ENCODE data around the gene PTPRH.

Gene PTPRH, protein sequence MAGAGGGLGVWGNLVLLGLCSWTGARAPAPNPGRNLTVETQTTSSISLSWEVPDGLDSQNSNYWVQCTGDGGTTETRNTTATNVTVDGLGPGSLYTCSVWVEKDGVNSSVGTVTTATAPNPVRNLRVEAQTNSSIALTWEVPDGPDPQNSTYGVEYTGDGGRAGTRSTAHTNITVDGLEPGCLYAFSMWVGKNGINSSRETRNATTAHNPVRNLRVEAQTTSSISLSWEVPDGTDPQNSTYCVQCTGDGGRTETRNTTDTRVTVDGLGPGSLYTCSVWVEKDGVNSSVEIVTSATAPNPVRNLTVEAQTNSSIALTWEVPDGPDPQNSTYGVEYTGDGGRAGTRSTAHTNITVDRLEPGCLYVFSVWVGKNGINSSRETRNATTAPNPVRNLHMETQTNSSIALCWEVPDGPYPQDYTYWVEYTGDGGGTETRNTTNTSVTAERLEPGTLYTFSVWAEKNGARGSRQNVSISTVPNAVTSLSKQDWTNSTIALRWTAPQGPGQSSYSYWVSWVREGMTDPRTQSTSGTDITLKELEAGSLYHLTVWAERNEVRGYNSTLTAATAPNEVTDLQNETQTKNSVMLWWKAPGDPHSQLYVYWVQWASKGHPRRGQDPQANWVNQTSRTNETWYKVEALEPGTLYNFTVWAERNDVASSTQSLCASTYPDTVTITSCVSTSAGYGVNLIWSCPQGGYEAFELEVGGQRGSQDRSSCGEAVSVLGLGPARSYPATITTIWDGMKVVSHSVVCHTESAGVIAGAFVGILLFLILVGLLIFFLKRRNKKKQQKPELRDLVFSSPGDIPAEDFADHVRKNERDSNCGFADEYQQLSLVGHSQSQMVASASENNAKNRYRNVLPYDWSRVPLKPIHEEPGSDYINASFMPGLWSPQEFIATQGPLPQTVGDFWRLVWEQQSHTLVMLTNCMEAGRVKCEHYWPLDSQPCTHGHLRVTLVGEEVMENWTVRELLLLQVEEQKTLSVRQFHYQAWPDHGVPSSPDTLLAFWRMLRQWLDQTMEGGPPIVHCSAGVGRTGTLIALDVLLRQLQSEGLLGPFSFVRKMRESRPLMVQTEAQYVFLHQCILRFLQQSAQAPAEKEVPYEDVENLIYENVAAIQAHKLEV

DNA sequence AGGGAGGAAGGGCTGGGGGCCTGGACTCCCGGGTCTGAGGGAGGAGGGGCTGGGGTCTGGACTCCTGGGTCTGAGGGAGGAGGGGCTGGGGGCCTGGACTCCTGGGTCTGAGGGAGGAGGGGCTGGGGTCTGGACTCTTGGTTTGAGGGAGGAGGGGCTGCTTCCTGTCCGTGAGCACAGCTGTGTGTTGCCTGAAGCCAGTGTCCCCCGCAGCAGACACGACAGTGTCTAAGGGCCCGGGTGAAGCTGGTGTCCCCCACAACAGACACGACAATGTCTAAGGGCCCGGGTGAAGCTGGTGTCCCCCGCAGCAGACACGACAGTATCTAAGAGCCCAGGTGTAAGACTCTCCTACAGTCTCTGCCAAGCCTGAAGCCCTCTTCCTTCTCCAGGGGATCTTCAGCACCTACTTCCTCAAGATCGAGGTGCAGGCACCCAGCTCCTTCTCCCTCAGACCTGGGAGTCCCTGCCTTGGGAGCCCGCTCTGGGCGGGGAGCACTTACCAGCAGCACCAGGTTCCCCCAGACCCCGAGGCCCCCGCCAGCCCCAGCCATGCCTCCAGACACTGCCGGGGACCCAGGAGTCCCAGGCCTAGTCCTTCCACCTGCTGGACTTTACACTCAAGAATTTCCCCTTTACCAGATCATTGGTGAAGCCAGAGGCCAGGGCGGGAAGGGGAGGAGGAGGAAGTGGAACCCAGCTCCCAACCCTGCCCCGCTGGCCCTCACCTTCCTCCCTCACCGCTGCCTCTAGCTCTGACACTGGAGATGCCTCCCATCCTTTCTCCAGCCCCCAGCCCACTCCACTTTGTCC is at the start of gene PTPRH:
Gene PTPRH, minus strand, starts transcription at position 622 of the 813 bp plus-strand sequence. Its CDS starts 68 bp downstream, at position 554.
- in situ Hi-C loops (cut with MboI; ENCODE audit: low pct_unique_long_range_greater_than_20kb, low sequenced_read_pairs), result no loop called here
- no peak for DNase-seq

DNA sequence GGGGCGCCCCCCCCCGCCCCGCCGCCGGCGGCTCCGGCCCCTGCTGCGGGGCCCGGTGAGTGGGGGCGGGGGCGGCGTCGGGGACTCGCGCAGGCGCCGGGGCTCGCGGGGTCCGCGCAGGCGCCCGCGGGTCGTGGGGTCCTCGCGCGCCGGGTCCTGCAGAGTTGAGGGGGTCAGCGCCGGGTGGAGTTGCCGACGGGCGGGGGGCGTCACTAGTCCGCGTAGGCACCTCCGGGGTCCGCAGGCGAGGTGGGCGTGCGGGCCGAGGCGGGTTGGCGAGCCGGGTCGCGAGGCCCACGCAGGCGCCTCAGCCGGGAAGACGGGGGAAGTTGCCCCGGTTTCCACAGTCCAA is 49.2 kb upstream of the PTPRH start:
- in situ Hi-C loops (cut with MboI; ENCODE audit: low pct_unique_long_range_greater_than_20kb, low sequenced_read_pairs), result no loop called here
- DNase-seq, result no peak

DNA sequence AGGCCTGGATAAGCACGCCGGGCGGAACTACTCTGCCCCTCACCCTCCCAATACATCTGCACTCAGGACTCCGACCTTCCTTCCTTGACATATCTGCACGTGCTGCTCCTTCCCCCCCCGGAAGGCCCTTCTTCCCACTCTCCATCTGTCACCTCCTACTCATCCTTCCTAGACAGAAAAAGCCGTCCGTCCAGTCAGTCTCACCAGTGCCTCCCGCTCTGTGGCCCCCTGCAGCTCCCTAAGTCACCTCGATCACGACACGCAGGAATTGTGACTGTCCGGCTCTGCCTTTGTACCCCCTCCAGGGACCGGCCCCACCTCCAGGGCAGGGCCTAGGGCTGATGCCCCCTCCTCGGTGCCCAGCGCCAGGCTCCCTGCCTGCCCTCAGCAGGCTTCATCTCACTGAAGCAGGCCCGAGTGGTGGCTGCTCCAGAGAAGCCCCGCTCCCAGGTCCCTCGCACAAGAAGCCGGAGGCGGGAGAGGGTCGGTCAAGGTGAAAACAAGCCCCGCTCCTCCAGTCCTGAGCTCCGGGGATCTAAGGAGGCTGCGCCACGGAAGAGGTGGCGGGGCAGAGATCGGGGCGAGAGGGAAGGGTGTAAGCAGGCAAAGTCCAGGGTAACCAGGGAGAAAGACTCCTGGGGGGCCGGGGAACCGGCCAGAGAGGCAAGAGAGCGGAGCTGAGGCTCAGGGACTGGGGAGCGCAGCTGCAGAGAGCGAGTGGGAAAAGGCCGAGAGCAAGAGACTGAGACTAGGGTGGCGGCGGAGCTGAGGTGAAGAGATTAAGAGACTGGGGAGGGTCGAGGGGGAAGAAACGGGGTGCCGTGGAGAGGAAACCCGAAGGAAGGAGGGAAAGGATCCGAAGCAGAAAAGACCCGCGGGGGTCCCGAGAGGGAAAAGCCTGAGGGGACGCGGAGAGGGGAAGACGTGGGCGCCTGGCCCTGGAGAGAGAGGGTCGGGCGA is 48.4 kb upstream of the PTPRH start:
- in situ Hi-C loops (cut with MboI; ENCODE audit: low pct_unique_long_range_greater_than_20kb, low sequenced_read_pairs), result no loop called here
- peak; percentile 64 for DNase-seq

DNA sequence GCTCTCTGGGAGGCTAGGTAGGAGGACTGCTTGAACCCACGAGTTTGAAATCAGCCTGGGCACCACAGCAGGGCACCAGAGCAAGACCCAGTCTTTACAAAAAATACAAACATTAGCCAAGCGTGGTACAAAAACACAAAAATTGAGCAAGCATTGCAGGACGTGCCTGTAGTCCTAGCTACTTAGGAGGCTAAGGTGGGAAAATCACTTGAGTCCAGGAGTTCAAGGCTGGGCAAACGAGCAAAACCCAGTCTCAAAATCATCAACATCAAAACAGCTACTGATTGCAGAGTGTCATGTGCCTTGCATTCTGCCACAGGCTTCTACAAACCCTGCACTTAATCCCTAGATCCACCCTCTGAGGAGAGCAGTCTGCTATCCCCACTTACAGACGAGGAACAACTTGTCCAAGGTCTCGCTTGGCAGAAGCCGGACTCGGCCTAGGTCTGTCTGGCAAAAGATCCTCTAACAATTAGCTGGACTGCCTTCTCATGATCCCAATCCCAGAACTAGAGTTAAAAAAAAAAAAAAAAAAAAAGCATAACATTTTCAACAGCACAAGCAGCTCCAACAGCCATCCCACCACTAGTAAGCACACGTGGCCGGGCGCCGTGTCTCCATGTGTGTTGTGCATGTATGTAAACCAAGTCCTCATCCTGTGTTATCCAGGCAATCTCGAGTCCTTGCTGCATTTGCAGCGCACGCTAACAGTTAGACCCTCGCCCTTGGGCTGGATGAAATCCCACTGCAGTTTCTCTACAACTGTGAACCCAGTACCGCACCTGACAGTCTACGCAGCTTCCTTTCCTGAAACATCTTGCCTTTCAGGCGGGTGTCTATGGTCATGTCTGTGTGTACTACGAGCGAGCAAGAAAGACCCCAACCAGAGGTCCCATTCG is 47.5 kb upstream of the PTPRH start:
- in situ Hi-C loops (cut with MboI; ENCODE audit: low pct_unique_long_range_greater_than_20kb, low sequenced_read_pairs), result no loop called here
- no peak for DNase-seq

DNA sequence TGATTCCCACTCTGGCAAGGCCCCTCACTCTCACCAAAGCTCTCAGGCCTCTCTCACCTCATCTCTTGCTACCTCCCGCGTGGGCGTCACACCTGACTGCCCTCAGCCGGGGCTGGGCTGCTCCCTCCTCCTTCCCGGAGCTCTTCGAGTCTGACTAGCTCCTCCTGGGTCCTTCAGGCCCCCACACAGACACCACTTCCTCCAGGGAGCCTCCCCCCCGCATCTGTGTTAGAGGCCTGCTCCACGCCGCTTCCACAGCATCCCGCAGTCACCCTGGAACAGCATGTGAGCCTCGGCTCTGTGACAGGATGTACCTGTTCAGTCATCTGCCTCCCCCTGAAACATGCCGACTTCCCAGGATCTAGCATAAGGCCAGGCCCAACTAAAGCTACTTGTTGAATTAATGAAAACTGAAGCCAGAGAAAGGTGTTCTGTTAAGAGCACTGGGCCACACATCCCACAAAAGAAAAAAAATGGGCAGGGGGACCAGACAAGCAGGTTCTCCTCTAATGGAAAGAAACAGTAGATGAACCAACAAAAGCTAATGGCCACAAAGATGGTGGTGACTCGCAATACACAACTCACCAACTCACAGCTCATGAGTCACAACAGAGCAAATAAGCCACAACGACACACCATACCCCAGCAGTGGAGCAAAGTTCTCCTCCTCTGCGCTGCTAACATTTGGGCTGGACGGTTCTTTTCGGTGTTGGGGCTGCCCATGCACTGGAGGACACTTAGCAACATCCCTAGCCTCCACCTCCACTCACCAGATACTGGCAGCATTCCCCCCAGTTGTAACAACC is 46.5 kb upstream of the PTPRH start:
- DNase-seq, result peak; percentile 77
- in situ Hi-C loops (cut with MboI; ENCODE audit: low pct_unique_long_range_greater_than_20kb, low sequenced_read_pairs), result no loop called here

DNA sequence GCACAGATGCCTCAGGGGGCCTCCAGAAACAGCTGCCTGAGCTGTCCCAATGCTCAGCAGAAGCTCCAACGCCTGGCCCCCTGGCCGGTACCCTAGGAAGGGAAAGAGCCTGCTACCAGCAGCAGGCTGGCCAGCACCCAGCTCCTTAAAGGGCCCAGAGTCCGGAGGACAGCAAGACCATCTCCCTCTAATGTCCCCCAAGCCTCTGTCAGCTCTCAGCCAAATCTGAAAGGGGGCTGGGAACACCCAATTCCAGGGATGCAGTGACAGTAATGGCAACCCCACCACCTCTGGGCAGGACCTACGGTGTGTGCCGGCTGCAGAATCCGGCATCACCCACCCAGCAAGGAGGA is 45.3 kb upstream of the PTPRH start:
- no peak for DNase-seq
- in situ Hi-C loops (cut with MboI; ENCODE audit: low pct_unique_long_range_greater_than_20kb, low sequenced_read_pairs), result no loop called here

DNA sequence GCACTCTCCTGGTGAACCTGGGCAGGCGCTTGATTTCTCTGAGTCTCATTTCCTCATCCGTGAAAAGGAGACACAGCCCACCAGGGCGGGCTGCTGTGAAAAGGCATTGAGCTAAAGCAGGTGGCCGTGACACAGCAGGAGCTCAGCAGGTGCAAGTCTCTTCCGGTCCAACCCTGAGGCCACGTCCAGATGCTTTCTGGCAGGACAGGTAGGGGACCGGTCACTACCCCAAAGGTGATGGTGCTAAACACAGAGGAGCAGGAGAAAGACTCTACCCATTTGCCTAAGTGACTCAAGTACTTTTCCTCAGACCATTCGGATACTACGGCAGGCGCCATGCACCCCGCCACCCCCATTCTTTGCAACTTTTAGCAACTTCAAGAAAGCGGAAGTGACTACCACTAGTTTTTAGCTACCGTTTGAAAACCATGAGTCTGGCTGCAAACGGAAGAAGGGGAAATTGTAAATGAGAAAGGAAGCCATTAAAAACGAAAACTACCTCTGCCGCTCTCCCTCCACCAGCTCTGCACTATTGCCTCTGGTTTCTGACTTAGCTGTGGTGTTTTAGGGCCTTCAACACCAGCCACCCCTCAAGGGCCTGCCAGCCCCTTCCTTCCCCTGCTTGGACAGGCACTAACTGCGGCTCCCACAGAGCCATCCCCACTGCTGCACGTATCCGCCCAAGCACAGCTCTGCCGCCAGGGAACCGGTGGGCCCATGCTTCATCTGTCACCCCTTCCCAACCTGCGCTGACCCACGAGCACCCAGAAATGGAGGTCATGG is 44.7 kb upstream of the PTPRH start:
- DNase-seq, result peak; percentile 98
- in situ Hi-C loops (cut with MboI; ENCODE audit: low pct_unique_long_range_greater_than_20kb, low sequenced_read_pairs), result no loop called here

DNA sequence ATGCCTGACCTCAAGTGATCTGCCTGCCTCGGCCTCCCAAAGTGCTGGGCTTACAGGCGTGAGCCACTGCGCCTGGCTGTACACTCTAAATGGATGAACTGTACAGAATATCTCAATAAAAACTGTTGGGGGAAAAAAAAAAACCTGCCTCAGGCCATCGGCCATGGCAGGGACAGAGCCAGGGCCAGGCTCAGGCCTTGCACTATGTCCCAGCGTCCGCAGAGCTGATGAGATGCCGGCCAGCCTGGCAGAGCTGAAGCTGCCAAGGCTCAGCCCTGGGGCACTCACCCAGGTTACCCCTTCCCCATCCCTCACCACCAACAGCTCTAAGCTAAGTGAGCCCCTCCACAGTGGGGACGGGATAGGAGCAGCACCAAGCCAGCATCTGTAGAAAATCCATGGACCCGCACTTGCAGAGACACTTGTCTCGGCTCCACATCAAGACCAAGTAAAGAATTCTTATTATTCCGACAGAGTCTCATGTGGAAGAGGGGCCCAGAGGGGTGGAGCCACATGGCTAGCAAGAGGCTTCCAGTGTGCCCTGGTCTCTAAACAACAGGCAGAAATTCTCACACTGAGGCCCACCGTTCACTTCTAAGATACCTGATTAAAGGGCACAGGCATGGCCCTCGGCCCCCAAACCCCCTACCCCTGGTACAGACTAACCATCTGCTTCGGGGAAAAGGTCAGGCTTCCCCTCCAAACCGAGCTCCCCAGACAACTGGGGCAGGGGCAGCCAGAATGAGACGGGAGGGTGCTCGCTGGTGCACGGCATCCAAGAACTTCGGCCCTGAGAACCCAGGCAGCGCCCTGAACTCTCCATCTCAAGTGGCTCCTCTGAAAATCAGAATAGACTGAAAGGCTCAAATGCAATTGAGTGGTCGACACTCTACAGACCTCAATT is 43.7 kb upstream of the PTPRH start:
- in situ Hi-C loops (cut with MboI; ENCODE audit: low pct_unique_long_range_greater_than_20kb, low sequenced_read_pairs), result no loop called here

DNA sequence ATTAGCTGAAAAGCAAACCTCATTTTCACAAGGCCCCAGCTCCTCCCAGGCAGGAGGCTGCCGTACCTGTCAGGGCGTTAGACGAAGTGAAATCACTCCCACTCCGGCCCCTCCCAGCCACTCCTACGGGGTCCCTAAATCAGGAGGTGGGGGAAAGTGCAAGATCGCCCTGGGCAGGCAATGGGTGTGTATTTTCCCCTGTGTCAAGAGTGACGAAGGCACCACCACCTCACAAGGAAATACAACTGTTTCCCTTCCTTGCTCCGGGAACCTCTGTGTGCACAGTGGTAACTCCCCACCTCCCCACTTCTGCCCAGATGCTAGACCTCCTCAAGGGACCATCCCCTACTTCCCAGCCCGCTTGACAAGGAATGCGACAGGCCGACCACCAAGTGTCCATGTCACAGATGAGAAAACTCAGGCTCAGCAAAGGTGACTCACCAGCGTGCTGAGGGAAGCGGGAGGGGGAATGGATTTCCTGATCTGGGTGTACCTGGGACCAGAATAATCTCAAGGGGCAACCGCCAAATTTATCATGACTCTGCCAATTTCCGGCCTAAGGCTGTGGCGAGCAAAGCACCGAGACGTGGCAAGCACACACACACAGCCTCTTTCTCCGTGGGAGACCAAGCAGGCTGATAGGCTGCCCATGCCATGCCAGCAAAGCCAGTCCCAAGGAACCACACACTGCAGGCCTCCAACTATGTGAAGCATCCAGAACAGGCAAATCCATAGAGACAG is 42.2 kb upstream of the PTPRH start:
- DNase-seq, result peak; percentile 89
- in situ Hi-C loops (cut with MboI; ENCODE audit: low pct_unique_long_range_greater_than_20kb, low sequenced_read_pairs), result no loop called here

More for the DNA sequence above, 43.7 kb upstream of the PTPRH start:
- no peak for DNase-seq

DNA sequence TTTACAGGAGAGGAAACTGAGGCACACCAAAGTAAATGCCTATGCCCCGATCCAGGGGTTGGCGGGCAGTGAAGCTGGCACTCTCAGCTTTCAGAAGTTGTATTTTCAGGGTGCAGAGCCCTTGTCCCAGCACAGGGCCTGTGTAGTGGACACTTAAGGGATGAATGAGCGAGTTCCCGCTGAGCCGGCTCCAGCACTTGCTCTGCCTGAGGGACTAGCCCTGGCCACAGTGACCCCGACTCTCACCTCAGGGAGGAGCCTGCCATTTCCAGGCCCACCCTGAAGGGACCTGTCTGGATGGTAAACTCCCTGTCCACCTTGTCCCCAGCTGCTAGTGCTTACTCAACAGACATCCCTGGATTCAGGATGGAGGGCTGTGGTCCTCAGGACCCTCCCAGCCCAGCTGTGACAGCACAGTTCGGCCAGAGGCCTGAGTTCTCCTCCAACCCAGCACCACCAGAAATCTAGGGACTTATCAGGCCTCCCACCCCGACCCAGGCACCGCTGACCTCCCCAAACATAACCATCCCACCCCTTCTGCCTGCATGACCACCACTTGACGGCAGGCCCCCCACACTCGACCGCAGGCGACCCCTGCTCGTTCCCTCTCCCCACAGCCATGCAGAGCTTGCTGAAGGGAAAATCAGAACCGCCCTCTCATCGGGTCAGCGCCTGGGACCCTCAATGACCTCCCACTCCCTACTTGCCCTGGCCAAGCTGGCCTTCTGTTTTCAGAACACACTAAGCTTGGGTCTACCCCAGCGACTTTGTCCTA is 41.1 kb upstream of the PTPRH start:
- in situ Hi-C loops (cut with MboI; ENCODE audit: low pct_unique_long_range_greater_than_20kb, low sequenced_read_pairs), result no loop called here
- no peak for DNase-seq

DNA sequence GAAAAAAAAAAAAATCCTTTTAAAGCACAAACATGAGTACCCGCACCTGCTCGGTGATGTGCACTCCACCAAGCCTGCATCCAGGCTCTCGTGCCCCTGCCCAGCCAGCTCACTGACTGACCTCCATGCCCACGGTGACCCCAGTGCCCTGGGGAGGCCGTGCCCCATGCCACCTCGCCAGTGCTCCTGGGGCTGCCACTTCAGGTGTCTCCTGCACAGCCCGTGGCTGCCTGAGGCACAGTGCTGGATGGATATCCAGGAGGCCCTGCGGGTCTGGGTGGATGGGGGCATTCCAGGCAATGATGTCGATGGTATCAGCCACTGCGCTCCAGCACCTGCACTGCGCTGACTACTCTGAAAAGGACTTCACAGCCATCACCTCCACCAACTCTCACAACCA is 40.5 kb upstream of the PTPRH start:
- no peak for DNase-seq

DNA sequence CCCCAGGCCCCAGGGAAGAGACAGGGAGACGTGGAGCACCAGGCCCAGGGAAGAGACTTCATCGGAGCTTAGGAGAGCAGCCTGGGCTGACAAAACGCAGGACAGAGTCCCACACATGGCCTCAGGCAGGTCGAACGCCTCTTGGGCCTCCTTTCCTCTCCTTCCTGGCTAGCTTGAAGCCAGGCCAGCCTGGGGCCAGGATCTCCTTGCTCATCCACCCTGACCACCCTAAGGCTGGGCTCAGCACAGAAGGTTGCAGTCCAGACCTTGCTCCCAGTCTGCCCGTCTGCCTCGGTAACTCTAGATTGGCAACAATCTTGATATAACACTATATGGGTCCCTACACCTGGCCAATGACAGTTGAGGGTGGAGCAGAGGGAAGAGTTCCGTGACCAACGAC is 39.4 kb upstream of the PTPRH start:
- in situ Hi-C loops (cut with MboI; ENCODE audit: low pct_unique_long_range_greater_than_20kb, low sequenced_read_pairs), result no loop called here

More for the DNA sequence above, 40.5 kb upstream of the PTPRH start:
- in situ Hi-C loops (cut with MboI; ENCODE audit: low pct_unique_long_range_greater_than_20kb, low sequenced_read_pairs), result no loop called here

DNA sequence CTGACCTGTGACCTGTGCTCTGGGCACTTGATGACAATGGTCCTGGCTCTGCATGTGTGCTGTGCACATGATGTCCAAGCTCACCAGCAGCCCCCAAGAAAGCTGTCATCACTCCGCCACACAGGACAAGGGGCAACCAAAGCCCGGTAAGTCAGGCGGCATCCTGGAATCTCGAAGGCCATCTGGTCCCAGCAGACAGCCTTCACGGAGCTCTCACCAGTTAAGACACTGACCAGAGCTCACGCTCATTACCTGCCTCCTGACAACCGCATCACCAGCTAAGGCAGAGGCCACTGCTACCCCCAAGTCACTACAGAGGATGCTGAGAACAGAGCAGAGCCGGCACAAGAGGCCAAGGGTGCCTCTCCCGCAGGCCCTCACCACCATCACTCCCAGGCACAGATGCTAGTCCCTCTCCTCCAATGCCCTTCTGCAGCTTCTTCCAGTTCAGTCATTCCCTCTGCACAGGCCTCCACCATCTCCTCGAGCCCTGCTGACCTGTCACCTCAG is 38.9 kb upstream of the PTPRH start:
- no peak for DNase-seq
- in situ Hi-C loops (cut with MboI; ENCODE audit: low pct_unique_long_range_greater_than_20kb, low sequenced_read_pairs), result no loop called here

More for the DNA sequence above, 39.4 kb upstream of the PTPRH start:
- DNase-seq, result no peak

Data from KBM-7 (cell line).